ENCODE results near the gene ZNF516. TPM values are rescaled to one million over a fixed set of nuclear protein-coding genes. Genes with fewer than 3 reads are reported as not detected.

ZNF516 gene
- total and polyA plus RNA-seq, 4 donors: 2.5 to 12.2 (median 7.6) TPM

GRCh38 chr18:76514573-76514972, 19.5 kb upstream of the ZNF516 start:
- Histone ChIP-seq H3K36me3 (ENCODE audit: control insufficient read depth in 4 of 4, insufficient read depth in 3 of 4, low read depth in 1 of 4, low read length in 3 of 4) (no peaks in the 10 kb centered on the region), H3K9me3 (ENCODE audit: control insufficient read depth in 4 of 4, low read length in 3 of 4) (no peaks in the 10 kb centered on the region), H3K4me3 (ENCODE audit: low read depth in 1 of 3, low read length in 3 of 3) (no peak overlapping the region), H3K27me3 (ENCODE audit: control insufficient read depth in 4 of 4, insufficient read depth in 4 of 4, low read length in 3 of 4) (no peaks in the 10 kb centered on the region), H3K27ac (ENCODE audit: low read depth in 1 of 2, low read length in 2 of 2) (no peak overlapping the region), H3K4me1 (ENCODE audit: control insufficient read depth in 4 of 4, insufficient read depth in 4 of 4, low read length in 3 of 4) (peaks cover 0 to 4% (median 0%) of the 10 kb centered on the region in 4 donors), H3K9ac (ENCODE audit: low read depth in 1 of 2, low read length in 2 of 2) (no peak overlapping the region)
- no peak for DNase-seq (ENCODE audit: low spot score)
- 86% methylated on average over 10 of the region's 10 CpGs for WGBS
- TF ChIP-seq RXRA (IDR thresholded peaks at IDR 0.05): no peak
- no peak for TF ChIP-seq MAX (IDR thresholded peaks at IDR 0.05)
- no peak for TF ChIP-seq FOXA2 (IDR thresholded peaks at IDR 0.05)
- TF ChIP-seq, protein P1, sequence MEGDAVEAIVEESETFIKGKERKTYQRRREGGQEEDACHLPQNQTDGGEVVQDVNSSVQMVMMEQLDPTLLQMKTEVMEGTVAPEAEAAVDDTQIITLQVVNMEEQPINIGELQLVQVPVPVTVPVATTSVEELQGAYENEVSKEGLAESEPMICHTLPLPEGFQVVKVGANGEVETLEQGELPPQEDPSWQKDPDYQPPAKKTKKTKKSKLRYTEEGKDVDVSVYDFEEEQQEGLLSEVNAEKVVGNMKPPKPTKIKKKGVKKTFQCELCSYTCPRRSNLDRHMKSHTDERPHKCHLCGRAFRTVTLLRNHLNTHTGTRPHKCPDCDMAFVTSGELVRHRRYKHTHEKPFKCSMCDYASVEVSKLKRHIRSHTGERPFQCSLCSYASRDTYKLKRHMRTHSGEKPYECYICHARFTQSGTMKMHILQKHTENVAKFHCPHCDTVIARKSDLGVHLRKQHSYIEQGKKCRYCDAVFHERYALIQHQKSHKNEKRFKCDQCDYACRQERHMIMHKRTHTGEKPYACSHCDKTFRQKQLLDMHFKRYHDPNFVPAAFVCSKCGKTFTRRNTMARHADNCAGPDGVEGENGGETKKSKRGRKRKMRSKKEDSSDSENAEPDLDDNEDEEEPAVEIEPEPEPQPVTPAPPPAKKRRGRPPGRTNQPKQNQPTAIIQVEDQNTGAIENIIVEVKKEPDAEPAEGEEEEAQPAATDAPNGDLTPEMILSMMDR (IDR thresholded peaks at IDR 0.05; ENCODE audit: low read depth, low read length, missing input control): no peak
- TF ChIP-seq HNF4G (IDR thresholded peaks at IDR 0.05): no peak
- no peak for TF ChIP-seq EGR1 (IDR thresholded peaks at IDR 0.05; ENCODE audit: low read depth in 2 of 2)

DNA sequence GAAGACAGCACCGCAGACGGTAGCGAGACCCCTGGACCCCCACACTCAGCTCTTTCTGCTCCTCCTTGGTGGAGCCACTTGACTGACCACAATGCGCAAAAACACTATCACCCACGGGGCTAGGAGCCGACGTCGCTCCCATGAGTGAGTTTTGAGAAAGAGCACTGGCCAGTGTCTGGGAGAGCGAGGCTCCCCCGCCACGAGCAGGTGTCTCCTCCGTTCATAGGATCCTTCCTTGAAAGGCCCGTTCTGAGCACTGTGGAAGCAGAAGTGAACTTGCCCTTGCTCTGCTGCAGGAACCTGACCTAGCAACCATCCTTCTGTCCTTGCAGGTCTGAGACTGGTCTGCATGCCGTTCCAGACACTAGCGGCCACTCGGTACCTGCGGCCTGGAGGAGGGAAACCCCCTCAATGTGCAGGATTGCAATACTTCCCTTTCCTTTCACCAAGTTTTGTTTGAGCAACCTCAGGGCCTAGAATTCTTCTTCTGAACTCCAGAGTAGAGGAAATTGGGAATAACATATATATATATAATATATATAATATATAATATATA, 12.9 kb upstream of the ZNF516 start:
- TF ChIP-seq SP1 (IDR thresholded peaks at IDR 0.05): no peak
- TF ChIP-seq JUND (IDR thresholded peaks at IDR 0.05): no peak
- TF ChIP-seq FOXA2 (IDR thresholded peaks at IDR 0.05): no peak
- no peak for TF ChIP-seq TAF1 (conservative IDR thresholded peaks at IDR 0.05)
- no peak for TF ChIP-seq EGR1 (IDR thresholded peaks at IDR 0.05; ENCODE audit: low read depth in 2 of 2)
- TF ChIP-seq, protein P2, sequence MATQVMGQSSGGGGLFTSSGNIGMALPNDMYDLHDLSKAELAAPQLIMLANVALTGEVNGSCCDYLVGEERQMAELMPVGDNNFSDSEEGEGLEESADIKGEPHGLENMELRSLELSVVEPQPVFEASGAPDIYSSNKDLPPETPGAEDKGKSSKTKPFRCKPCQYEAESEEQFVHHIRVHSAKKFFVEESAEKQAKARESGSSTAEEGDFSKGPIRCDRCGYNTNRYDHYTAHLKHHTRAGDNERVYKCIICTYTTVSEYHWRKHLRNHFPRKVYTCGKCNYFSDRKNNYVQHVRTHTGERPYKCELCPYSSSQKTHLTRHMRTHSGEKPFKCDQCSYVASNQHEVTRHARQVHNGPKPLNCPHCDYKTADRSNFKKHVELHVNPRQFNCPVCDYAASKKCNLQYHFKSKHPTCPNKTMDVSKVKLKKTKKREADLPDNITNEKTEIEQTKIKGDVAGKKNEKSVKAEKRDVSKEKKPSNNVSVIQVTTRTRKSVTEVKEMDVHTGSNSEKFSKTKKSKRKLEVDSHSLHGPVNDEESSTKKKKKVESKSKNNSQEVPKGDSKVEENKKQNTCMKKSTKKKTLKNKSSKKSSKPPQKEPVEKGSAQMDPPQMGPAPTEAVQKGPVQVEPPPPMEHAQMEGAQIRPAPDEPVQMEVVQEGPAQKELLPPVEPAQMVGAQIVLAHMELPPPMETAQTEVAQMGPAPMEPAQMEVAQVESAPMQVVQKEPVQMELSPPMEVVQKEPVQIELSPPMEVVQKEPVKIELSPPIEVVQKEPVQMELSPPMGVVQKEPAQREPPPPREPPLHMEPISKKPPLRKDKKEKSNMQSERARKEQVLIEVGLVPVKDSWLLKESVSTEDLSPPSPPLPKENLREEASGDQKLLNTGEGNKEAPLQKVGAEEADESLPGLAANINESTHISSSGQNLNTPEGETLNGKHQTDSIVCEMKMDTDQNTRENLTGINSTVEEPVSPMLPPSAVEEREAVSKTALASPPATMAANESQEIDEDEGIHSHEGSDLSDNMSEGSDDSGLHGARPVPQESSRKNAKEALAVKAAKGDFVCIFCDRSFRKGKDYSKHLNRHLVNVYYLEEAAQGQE (IDR thresholded peaks at IDR 0.05): no peak
- TF ChIP-seq YY1 (IDR thresholded peaks at IDR 0.05): no peak
- Histone ChIP-seq H3K4me3 (ENCODE audit: low read depth in 1 of 3, low read length in 3 of 3) (no peak overlapping the region), H3K9ac (ENCODE audit: low read depth in 1 of 2, low read length in 2 of 2) (no peak overlapping the region), H3K27me3 (ENCODE audit: control insufficient read depth in 4 of 4, insufficient read depth in 4 of 4, low read length in 3 of 4) (no peaks in the 10 kb centered on the region), H3K36me3 (ENCODE audit: control insufficient read depth in 4 of 4, insufficient read depth in 3 of 4, low read depth in 1 of 4, low read length in 3 of 4) (no peaks in the 10 kb centered on the region), H3K4me1 (ENCODE audit: control insufficient read depth in 4 of 4, insufficient read depth in 4 of 4, low read length in 3 of 4) (no peaks in the 10 kb centered on the region), H3K9me3 (ENCODE audit: control insufficient read depth in 4 of 4, low read length in 3 of 4) (no peaks in the 10 kb centered on the region), H3K27ac (ENCODE audit: low read depth in 1 of 2, low read length in 2 of 2) (no peak overlapping the region)
- no peak for DNase-seq (ENCODE audit: low spot score)
- 93% methylated on average over 17 of the region's 17 CpGs for WGBS

DNA sequence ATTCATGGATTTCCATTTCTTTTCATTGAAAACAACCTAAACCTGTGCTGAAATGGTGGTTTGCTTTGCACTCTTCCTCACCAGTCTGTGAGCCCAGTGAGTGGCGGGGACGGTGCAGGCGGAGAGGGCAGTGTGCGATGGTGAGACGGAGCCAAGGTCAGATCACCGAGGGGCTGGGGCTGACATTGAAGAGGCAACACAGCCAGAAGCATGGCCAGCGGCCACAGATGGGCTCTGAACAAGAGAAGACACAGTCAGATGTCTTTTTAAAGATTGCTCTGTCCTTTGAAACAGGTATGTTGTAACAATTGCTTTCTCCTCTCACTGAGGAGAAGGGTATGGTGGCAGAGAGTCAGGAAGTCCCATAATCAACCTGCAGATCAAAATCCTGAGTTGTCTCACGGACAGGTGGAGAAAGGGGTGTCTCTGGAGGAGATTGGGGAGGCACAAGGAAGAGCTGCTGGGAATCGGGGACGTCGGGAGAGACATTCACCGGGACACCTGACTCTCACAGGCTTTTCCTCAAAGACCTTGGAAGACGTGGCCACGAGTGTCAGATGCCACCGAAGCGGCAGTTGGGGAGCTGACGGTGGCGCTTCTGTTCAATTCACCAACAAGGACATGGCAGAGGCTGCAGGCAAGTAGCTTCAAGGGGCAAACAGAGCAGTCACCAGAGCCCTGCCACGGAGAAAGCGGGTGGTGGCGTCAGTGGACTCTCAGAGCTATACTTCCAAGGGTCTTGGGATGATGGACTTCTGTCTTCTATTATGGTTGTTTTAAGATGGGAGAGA, 12.1 kb upstream of the ZNF516 start:
- no peaks in the 10 kb centered on the region for H3K36me3 ChIP-seq (ENCODE audit: control insufficient read depth in 4 of 4, insufficient read depth in 3 of 4, low read depth in 1 of 4, low read length in 3 of 4)
- no peak overlapping the region for H3K4me3 ChIP-seq (ENCODE audit: low read depth in 1 of 3, low read length in 3 of 3)
- no peak for DNase-seq (ENCODE audit: low spot score)
- no peaks in the 10 kb centered on the region for H3K27me3 ChIP-seq (ENCODE audit: control insufficient read depth in 4 of 4, insufficient read depth in 4 of 4, low read length in 3 of 4)
- no peaks in the 10 kb centered on the region for H3K9me3 ChIP-seq (ENCODE audit: control insufficient read depth in 4 of 4, low read length in 3 of 4)
- H3K4me1 ChIP-seq (ENCODE audit: control insufficient read depth in 4 of 4, insufficient read depth in 4 of 4, low read length in 3 of 4): no peaks in the 10 kb centered on the region
- H3K27ac ChIP-seq (ENCODE audit: low read depth in 1 of 2, low read length in 2 of 2): no peak overlapping the region
- H3K9ac ChIP-seq (ENCODE audit: low read depth in 1 of 2, low read length in 2 of 2): no peak overlapping the region
- WGBS: 94% methylated on average over 21 of the region's 21 CpGs
- no peak for TF ChIP-seq HNF4A (conservative IDR thresholded peaks at IDR 0.05)

All from liver (tissue), 9 donors.